HG02885 (cell line): ENCODE data around the gene DUSP7.

Experiments
- ATAC-seq: cut with Tn5 transposase; IDR thresholded peaks from one replicate; pipeline ENCODE4 v1.9.1; 2021; ENCODE audit warnings: mild to moderate bottlenecking; ENCODE audit not compliant: unreplicated experiment, poor library complexity

Gene DUSP7

GRCh38 chr3:52031896-52032295 is 24.5 kb downstream of the DUSP7 start:
- no peak for ATAC-seq

DNA sequence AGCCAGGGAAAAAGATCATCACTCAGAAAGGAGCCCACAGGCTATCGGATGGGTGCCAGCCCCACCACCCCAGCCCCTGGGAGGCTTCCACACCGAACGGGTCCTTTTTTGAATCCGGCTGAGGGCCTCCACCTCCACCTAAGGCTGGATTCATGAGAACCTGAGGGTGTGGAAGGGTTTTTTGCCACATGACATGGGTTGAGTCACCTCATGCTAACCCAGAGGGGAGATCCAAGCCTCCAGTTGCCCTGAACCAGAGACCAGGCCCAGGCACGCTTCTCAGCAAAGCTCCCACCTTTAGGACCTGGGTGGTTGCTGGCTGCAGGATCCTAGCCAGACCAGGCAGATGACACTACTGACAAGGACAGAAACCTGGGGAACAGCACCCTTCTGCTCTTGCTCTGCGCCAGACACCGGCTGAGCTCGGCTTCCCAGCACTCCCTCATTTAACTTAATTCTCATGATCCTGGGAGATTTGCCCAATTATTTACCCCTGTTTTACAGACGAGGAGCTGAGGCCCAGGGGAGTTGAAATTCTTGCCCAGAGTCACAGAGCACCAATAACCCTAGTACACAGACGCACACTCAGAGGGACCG is 25.6 kb downstream of the DUSP7 start:
- no peak for ATAC-seq

DNA sequence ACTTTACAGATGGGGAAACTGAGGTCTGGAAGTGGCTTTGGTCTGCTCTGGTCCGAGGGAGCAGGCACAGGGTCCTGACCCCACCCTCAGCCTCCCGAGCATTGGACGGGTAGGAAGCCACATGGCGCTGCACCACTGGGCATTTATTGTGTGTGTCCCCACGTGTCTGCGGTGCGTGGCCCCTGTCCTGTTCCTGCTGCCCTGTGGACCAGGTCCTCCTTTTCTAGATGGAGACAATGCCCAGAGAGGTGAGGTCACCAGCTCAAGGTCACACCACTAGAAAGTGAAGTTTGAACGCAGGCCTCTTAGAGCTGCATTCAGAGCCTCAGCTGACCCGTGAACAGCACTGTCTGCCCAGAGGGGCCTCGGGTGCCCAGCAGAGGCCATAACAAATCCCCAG is 26.8 kb downstream of the DUSP7 start:
- ATAC-seq = no peak

DNA sequence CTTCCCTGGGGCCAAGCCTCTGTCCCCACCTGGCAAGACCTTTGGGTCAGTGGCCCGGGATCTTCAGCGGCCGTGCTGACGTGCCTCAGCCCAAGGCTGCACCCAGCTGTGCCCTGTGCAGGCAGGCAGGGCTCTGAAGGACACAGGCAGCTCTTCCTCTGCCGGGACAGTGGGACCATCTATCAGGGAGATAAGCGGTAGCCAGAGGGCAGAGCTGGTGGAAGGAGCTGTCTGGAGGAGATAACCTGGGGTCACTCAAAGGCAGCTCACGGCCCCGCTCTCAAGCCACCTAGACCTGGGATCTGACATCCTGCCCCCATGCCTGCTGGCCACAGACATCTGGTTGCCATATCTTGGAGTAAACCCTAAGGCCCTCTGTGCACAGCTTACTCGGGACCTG is 27.3 kb downstream of the DUSP7 start:
- ATAC-seq = no peak

GRCh38 chr3:52028572-52028971 is 27.8 kb downstream of the DUSP7 start:
- no peak for ATAC-seq

DNA sequence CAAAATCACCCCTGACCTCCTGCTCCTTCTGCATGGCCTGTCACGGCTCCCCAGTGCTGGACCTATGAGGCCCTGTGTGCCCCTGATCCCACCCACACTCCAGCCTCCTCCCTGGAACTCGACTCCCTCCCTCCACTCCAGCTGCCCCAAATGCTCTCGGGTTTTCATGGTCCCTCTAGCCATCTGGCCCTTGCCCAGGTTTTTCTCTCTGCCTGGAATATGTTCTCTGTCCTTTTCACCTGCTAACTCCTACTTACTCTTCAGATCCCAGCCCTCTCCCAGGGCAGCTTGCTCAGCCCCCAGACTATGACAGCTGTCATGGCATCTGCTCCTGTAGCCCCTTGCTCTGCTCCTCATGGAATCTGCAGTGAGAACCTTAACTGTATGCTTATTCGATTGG is 30.3 kb downstream of the DUSP7 start:
- no peak for ATAC-seq

- ATAC-seq = no peak
Measured at GRCh38 chr3:52025453-52025852, 30.9 kb downstream of the DUSP7 start.

DNA sequence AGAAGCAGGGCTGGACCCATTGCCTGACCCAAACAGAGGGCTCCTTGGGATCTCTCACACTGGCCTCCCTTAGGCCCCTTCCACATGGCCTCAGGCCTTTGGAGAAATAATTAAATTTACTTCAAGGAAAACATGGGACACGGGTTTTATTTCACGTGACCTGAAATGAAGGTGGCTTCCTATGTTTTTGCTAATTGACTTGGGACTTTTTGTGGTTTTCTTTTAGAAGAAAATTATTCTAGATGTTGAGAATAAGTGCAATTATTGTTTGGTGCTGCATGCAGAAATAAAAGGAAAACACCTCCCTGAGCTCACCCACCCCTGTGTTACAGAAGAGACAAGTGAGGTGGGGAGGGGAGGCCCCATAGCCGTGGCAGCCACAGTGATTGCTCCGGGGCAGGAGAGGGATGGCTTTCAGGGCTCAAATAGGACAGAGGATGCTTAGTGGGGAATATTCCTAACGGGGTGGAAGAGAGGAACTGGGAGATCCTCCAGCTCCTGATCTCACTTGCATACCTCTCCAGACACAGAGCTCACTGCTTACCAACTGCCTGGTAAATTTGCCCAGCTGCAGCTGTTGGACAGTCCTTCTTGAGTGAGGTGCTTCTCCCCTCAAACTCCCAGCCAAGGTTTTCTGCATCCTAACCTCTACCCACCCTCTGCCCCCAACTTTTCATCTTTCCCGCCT is 31.5 kb downstream of the DUSP7 start:
- no peak for ATAC-seq

DNA sequence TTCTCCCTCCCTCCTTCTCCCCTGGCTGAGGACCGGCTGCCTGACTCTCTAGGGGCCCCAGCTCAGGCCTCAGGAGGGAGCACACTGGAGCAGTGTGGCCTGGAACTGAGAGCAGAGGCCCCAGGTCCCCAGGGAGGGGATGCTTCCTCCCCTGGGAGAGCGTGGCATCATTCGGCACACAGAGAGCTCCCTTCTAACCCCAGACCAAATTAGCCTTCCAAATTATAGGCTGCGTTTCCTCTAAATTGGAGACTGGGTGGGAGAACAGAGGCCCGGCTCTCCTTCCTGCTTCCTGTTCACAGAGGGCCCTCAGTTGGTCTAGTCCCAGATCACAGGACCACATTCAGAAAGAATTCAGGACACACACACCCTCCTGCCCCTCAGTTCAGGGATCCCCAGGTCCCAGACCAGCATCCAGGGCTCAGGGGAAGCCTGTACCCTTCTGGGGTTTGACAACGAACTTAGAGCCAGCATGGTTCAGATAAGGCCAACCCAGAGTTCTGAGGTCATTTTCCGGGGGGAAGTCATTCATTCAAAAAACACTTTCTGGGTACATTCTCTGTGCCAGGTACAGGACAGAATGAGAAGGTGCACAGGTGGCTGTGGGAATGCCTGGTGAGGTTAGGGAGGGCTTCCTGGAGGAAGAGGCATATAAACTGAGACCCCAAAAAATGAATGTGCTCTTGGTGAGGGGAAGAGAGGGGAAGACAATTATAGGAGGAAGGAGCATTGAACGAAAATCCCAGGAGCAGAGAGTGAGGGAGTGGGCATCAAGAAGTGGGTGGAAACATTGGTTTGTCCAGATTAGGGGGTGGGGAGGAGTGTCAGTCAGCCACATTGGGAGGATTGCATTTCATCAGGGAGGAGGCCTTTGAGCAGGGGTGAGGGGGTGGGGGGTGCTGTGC is 32.3 kb downstream of the DUSP7 start:
- peak; percentile 72 for ATAC-seq

DNA sequence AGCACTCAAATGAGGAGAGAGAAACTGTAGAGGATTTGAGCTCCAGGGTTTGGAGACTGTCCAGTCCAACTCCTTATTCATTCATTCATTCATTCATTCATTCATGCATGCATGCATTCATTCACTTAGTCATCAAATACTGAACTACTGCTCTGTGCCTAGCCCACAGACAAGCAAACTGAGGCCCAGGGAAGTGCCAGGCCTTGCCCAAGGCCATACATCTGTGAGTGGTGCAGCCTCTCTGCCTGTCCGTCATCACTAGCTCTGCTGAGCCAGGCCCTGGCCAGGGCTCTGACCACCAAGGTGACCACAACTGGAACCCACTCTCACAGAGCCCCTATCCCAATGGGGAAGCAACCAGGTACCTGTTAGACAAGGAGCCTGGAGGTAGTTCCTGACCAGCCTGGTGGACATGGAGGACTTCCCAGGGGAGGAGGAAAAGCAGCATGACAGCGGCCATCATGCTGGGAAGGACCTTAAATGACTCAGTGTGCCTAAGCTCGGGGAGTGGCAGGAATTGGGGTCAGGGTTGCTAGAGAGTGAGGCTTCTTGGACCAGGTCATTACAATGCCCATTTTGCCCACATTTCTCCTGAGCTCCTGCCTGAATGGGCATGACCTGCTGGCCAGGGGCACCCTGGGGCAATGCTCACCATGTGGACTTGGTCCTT is 33.1 kb downstream of the DUSP7 start:
- ATAC-seq = no peak

DNA sequence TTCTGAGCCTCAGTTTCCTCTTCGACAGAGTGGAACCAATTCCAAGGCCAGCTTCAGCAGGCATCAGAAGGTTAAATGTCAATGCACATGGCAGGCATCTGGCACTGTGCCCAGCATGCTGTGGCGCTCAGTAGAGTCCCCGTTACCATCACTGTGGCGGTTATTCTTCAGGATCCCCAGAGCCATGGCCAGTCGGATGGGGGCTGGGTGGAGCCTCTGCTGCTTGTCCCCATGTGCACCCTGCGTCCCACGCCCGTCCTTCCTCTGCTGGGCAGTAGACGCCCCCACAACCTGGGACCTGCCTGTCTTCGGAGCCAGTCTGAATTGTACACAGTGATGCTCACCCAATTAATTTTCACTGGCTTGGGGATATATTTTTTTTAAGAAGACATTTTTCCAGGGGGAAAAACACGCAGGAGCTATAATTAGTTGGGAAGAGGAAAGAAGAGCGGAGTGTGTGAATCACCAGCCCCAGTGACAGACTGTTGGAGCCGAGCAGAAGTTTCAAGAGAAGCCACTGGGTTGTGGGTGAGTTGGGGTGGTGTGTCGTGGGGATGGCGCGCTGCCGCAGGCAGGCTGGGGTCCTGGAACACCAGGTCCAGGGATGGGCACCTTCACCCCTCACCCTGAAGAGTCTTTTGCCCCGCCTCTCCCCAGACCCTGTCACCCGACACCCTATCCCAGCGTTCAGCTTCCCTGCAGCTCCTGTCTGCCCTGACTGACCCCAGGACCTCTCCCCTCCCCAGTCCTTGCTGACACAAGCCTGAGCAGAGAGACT is 33.9 kb downstream of the DUSP7 start:
- ATAC-seq = no peak

DNA sequence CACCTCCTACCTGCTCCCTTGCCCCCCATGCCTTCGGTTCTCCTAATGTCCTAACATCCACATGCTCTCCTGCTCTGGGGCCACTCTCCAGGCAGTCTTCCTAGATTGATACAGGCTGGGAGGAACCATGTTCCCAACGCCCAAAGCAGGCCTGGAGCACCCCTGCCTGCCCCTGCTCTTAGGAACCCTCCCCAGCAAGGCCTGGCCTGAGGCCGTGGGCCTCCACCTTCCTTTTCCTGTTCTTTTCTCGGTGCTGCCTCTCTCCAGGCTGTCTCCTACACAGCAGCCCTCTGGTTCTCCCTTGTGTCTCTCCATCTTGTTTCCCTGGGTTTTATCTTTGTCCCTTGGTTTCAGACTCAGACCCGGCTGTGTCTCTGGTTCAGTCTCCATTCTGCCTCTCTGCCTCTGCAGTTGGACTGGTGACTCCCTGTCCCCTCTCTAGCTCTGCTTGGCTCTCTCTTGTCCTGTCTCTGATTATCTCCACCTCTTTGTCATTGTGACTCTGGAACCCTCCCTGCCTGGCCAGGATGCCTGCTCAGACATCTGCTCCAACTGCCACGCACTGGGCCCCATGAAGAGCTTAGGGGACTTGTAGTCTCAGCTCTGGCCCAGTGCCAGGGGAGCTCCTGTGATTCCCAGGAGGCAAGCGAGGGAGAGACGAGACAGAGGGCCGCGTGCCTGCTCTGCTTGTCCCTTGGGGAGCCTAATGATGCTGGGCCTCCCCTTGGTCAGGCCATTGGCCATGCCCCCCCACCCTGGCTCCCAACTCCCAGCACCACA is 34.7 kb downstream of the DUSP7 start:
- ATAC-seq = no peak

DNA sequence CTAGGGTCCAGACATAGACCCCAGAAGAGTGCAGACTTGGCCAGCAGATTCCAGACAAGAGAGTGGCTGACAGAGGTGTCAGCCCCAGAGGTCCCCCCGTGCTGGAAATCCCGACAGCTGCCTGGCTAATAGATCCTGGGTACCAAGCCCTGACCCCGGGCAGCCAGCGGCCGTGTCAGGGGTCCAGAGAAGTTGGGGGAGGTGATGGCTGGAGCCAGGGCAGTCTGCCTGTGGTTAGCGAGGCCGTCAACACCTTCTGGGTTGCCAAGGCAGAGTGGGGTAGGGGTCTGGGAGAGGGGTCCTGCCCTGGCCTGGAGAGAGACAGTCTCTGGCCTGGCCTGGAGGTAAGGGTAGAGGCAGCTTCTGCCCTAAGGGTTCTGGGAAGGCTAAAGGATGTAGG is 35.6 kb downstream of the DUSP7 start:
- no peak for ATAC-seq

- ATAC-seq = no peak
Measured at GRCh38 chr3:52019352-52020080, 36.9 kb downstream of the DUSP7 start.

GRCh38 chr3:52018319-52019000 is 37.9 kb downstream of the DUSP7 start:
- ATAC-seq = no peak

DNA sequence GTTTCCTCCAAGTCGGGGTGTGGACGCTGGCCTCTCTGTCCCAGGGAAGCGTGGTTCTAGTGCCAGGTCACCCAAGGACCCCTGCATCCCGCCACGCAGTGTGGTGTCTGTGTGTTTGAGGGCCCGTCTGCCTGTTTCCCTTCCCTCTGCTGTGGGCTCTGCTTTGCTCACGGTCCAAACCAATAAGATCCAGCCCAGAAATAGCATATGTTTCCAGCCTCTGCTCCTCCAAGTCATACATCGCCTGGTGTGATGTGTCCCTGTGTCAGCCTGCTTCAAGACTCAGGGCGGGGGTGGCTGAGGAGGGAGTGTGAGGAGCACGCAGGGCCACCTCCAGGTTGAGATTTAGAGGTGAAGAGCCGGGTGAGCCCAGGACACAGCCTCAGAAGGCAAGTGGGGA is 38.8 kb downstream of the DUSP7 start:
- no peak for ATAC-seq

- no peak for ATAC-seq
Measured at GRCh38 chr3:52015438-52016228, 40.7 kb downstream of the DUSP7 start.
